Keratinocyte (primary cell): ENCODE data around the gene ATP2B2.

Experiments
- EZH2 ChIP-seq: IDR thresholded peaks from one replicate; pipeline ENCODE4 v1.6.1; 2012; ENCODE audit warnings: inconsistent platforms, mild to moderate bottlenecking, low read length, moderate library complexity
- TF ChIP-seq, protein P1 (sequence below), 3 experiments: IDR thresholded peaks in 1 of 3; conservative IDR thresholded peaks in 1 of 3; optimal IDR thresholded peaks in 1 of 3; 2 replicates in 2 of 3; 3 replicates in 1 of 3; pipeline versions ENCODE3 to v1.5.1; 2011; ENCODE audit warnings: low read length in 3 of 3, mild to moderate bottlenecking in 3 of 3, moderate library complexity in 2 of 3, control low read depth in 1 of 3, inconsistent platforms in 1 of 3; ENCODE audit not compliant: insufficient read depth in 2 of 3; ENCODE audit errors: extremely low read depth in 1 of 3

DNA sequence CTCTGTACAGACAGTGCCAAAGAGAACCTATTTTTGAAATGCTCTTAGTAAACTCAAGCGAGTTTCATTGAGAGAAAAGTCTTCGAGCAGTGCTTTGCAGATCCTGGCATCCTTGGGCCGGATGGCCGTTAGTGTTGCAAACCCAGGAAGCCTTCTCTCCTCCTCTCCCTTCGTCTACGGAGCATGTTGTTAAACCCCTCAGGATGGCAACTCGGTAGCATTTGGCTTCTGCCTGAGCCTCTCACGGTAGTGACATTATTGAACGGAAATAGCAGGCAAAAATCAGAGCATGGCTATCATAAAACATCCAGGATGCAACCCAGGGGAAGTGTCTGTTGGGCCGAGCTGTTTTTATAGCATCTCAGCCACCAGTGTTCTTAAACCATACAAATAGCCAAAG is 177.8 kb downstream of the ATP2B2 start:
- TF ChIP-seq, protein P1, sequence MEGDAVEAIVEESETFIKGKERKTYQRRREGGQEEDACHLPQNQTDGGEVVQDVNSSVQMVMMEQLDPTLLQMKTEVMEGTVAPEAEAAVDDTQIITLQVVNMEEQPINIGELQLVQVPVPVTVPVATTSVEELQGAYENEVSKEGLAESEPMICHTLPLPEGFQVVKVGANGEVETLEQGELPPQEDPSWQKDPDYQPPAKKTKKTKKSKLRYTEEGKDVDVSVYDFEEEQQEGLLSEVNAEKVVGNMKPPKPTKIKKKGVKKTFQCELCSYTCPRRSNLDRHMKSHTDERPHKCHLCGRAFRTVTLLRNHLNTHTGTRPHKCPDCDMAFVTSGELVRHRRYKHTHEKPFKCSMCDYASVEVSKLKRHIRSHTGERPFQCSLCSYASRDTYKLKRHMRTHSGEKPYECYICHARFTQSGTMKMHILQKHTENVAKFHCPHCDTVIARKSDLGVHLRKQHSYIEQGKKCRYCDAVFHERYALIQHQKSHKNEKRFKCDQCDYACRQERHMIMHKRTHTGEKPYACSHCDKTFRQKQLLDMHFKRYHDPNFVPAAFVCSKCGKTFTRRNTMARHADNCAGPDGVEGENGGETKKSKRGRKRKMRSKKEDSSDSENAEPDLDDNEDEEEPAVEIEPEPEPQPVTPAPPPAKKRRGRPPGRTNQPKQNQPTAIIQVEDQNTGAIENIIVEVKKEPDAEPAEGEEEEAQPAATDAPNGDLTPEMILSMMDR (optimal IDR thresholded peaks at IDR 0.05 in 1 of 3, IDR thresholded peaks at IDR 0.05 in 1 of 3, conservative IDR thresholded peaks at IDR 0.05 in 1 of 3; ENCODE audit: extremely low read depth in 1 of 3, insufficient read depth in 2 of 3, low read length in 3 of 3), result no peak
- TF ChIP-seq EZH2, result no peak
